ENCODE results near the gene RNF220.
"Not testable (repeated sequence)": the region's sequence is repeated elsewhere in the genome, so short reads cannot be mapped to it uniquely, and the experiment has no call there.

RNF220 gene

GRCh38 chr1:44664730-44665370, 259.8 kb downstream of the RNF220 start:
- WGBS, 2 experiments, result 95% methylated on average over 12 of the region's 12 CpGs
- Histone ChIP-seq H3K9me3 (ENCODE audit: control insufficient read depth, low read length) (no peaks in the 10 kb centered on the region), H3K36me3 (ENCODE audit: control insufficient read depth, insufficient read depth, low read length) (no peaks in the 10 kb centered on the region), H3K27me3 (ENCODE audit: control insufficient read depth, insufficient read depth, low read length, poor library complexity, severe bottlenecking) (no peaks in the 10 kb centered on the region), H3K27ac (ENCODE audit: insufficient read depth, low read depth, low read length, poor library complexity, severe bottlenecking) (no peak overlapping the region), H3K4me1 (ENCODE audit: control insufficient read depth, insufficient read depth, low read length) (no peaks in the 10 kb centered on the region), H3K4me3 (ENCODE audit: insufficient read depth, low read depth, low read length) (no peak overlapping the region)

- H3K9me3 ChIP-seq (ENCODE audit: control insufficient read depth, low read length); H3K4me1 ChIP-seq (ENCODE audit: control insufficient read depth, insufficient read depth, low read length); H3K27me3 ChIP-seq (ENCODE audit: control insufficient read depth, insufficient read depth, low read length, poor library complexity, severe bottlenecking); H3K27ac ChIP-seq (ENCODE audit: insufficient read depth, low read depth, low read length, poor library complexity, severe bottlenecking); H3K4me3 ChIP-seq (ENCODE audit: insufficient read depth, low read depth, low read length); H3K36me3 ChIP-seq (ENCODE audit: control insufficient read depth, insufficient read depth, low read length): not testable (repeated sequence)
- 92 to 95% methylated on average over 1 of the region's 1 CpG for WGBS, 2 experiments
Measured at GRCh38 chr1:44666719-44667118, 261.7 kb downstream of the RNF220 start.

- Histone ChIP-seq H3K27me3 (ENCODE audit: control insufficient read depth, insufficient read depth, low read length, poor library complexity, severe bottlenecking) (no peaks in the 10 kb centered on the region), H3K9me3 (ENCODE audit: control insufficient read depth, low read length) (no peaks in the 10 kb centered on the region), H3K27ac (ENCODE audit: insufficient read depth, low read depth, low read length, poor library complexity, severe bottlenecking) (no peak overlapping the region), H3K4me1 (ENCODE audit: control insufficient read depth, insufficient read depth, low read length) (peaks cover 4% of the 10 kb centered on the region), H3K4me3 (ENCODE audit: insufficient read depth, low read depth, low read length) (no peak overlapping the region), H3K36me3 (ENCODE audit: control insufficient read depth, insufficient read depth, low read length) (no peaks in the 10 kb centered on the region)
- WGBS, 2 experiments, result 93 to 95% methylated on average over 10 of the region's 10 CpGs
Measured at GRCh38 chr1:44670751-44671640, 265.9 kb downstream of the RNF220 start.

GRCh38 chr1:44672254-44672955, 267.4 kb downstream of the RNF220 start:
- H3K4me3 ChIP-seq (ENCODE audit: insufficient read depth, low read depth, low read length), result no peak overlapping the region
- H3K36me3 ChIP-seq (ENCODE audit: control insufficient read depth, insufficient read depth, low read length), result no peaks in the 10 kb centered on the region
- no peaks in the 10 kb centered on the region for H3K27me3 ChIP-seq (ENCODE audit: control insufficient read depth, insufficient read depth, low read length, poor library complexity, severe bottlenecking)
- 74 to 82% methylated on average over 13 of the region's 13 CpGs for WGBS, 2 experiments
- H3K27ac ChIP-seq (ENCODE audit: insufficient read depth, low read depth, low read length, poor library complexity, severe bottlenecking), result peak overlapping the region; percentile 74
- H3K4me1 ChIP-seq (ENCODE audit: control insufficient read depth, insufficient read depth, low read length), result peaks cover 13% of the 10 kb centered on the region
- H3K9me3 ChIP-seq (ENCODE audit: control insufficient read depth, low read length), result no peaks in the 10 kb centered on the region

- Histone ChIP-seq H3K27ac (ENCODE audit: insufficient read depth, low read depth, low read length, poor library complexity, severe bottlenecking) (no peak overlapping the region), H3K36me3 (ENCODE audit: control insufficient read depth, insufficient read depth, low read length) (no peaks in the 10 kb centered on the region), H3K4me3 (ENCODE audit: insufficient read depth, low read depth, low read length) (peak overlapping the region; percentile 66), H3K9me3 (ENCODE audit: control insufficient read depth, low read length) (no peaks in the 10 kb centered on the region), H3K27me3 (ENCODE audit: control insufficient read depth, insufficient read depth, low read length, poor library complexity, severe bottlenecking) (no peaks in the 10 kb centered on the region), H3K4me1 (ENCODE audit: control insufficient read depth, insufficient read depth, low read length) (peaks cover 13% of the 10 kb centered on the region)
- WGBS, 2 experiments, result 92 to 94% methylated on average over 14 of the region's 14 CpGs
Measured at GRCh38 chr1:44672961-44673674, 268.1 kb downstream of the RNF220 start.

- Histone ChIP-seq H3K27me3 (ENCODE audit: control insufficient read depth, insufficient read depth, low read length, poor library complexity, severe bottlenecking) (no peaks in the 10 kb centered on the region), H3K27ac (ENCODE audit: insufficient read depth, low read depth, low read length, poor library complexity, severe bottlenecking) (no peak overlapping the region), H3K36me3 (ENCODE audit: control insufficient read depth, insufficient read depth, low read length) (no peaks in the 10 kb centered on the region), H3K4me3 (ENCODE audit: insufficient read depth, low read depth, low read length) (peak overlapping the region; percentile 66), H3K9me3 (ENCODE audit: control insufficient read depth, low read length) (no peaks in the 10 kb centered on the region), H3K4me1 (ENCODE audit: control insufficient read depth, insufficient read depth, low read length) (peaks cover 13% of the 10 kb centered on the region)
- WGBS, 2 experiments, result 4 to 5% methylated on average over 16 of the region's 16 CpGs
Measured at GRCh38 chr1:44673675-44674112, 268.6 kb downstream of the RNF220 start.

- H3K4me1 ChIP-seq (ENCODE audit: control insufficient read depth, insufficient read depth, low read length), result peaks cover 13% of the 10 kb centered on the region
- H3K27me3 ChIP-seq (ENCODE audit: control insufficient read depth, insufficient read depth, low read length, poor library complexity, severe bottlenecking), result no peaks in the 10 kb centered on the region
- peak within 1 kb of the TSS; percentile 66 for H3K4me3 ChIP-seq (ENCODE audit: insufficient read depth, low read depth, low read length)
- peak within 1 kb of the TSS; percentile 88 for H3K27ac ChIP-seq (ENCODE audit: insufficient read depth, low read depth, low read length, poor library complexity, severe bottlenecking)
- WGBS, 2 experiments, result 1% methylated on average over 56 of the region's 56 CpGs
- H3K36me3 ChIP-seq (ENCODE audit: control insufficient read depth, insufficient read depth, low read length), result no peaks in the 10 kb centered on the region
- H3K9me3 ChIP-seq (ENCODE audit: control insufficient read depth, low read length), result no peaks in the 10 kb centered on the region
Measured at GRCh38 chr1:44674113-44675000, 269.3 kb downstream of the RNF220 start, which contains the start of the genes ARMH1 and TMEM53. ARMH1 (plus strand) TSS chr1:44674714; CDS start chr1:44689698, 14,984 bp downstream. TMEM53 (minus strand) TSS chr1:44674481; CDS start chr1:44674391, 90 bp downstream.

GRCh38 chr1:44675186-44675585, 270.1 kb downstream of the RNF220 start:
- Histone ChIP-seq H3K9me3 (ENCODE audit: control insufficient read depth, low read length) (no peaks in the 10 kb centered on the region), H3K36me3 (ENCODE audit: control insufficient read depth, insufficient read depth, low read length) (no peaks in the 10 kb centered on the region), H3K27me3 (ENCODE audit: control insufficient read depth, insufficient read depth, low read length, poor library complexity, severe bottlenecking) (no peaks in the 10 kb centered on the region), H3K4me3 (ENCODE audit: insufficient read depth, low read depth, low read length) (peak overlapping the region; percentile 66), H3K4me1 (ENCODE audit: control insufficient read depth, insufficient read depth, low read length) (peaks cover 13% of the 10 kb centered on the region), H3K27ac (ENCODE audit: insufficient read depth, low read depth, low read length, poor library complexity, severe bottlenecking) (no peak overlapping the region)
- 83 to 88% methylated on average over 7 of the region's 7 CpGs for WGBS, 2 experiments

All from ectodermal cell (in vitro differentiated cells).